PFSK-1 (cell line): ENCODE data around the gene NDFIP1.

Experiments
- FOXP2 ChIP-seq: optimal IDR thresholded peaks from 2 replicates; pipeline ENCODE3; 2011; ENCODE audit warnings: borderline replicate concordance, control low read depth, inconsistent platforms; ENCODE audit not compliant: insufficient read depth; ENCODE audit errors: extremely low read length, extremely low read depth
- POLR2AphosphoS5 ChIP-seq: IDR thresholded peaks from 2 replicates; pipeline ENCODE4 v1.6.1; 2012; ENCODE audit warnings: low read depth, mild to moderate bottlenecking, control low read depth, low read length, moderate library complexity
- SIN3A ChIP-seq: IDR thresholded peaks from 2 replicates; pipeline ENCODE4 v1.6.1; 2012; ENCODE audit warnings: mild to moderate bottlenecking, low read length, moderate library complexity, borderline replicate concordance; ENCODE audit not compliant: insufficient read depth
- TAF1 ChIP-seq: IDR thresholded peaks from 2 replicates; pipeline ENCODE4 v1.6.1; 2012; ENCODE audit warnings: low read length, control low read depth, borderline replicate concordance; ENCODE audit not compliant: insufficient read depth
- TF ChIP-seq, protein P1 (sequence below), 2 experiments: IDR thresholded peaks; 2 replicates each; pipeline versions ENCODE4 v1.6.1 to v1.8.0; 2011 to 2012; ENCODE audit warnings: low read depth in 2 of 2, low read length in 2 of 2, control low read depth in 1 of 2, inconsistent platforms in 1 of 2, mild to moderate bottlenecking in 1 of 2, moderate library complexity in 1 of 2; ENCODE audit not compliant: insufficient read depth in 1 of 2

DNA sequence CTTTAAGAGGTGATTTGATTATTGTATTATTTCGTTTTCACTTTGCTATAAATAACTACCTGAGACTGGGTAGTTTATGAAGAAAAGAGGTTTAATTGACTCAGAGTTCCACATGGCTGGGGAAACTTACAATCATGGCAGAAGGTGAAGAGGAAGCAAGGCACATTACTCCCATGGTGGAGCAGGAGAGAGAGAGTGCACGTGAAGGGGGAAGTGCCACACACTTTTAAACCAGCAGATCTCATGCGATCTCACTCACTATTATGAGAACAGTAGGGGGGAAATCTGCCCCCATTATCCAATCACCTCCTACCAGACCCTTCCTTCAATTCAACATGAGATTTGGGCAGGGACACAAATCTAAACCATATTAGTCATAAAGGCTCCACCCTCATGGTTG, 36.1 kb upstream of the NDFIP1 start:
- TF ChIP-seq POLR2AphosphoS5 (no peak), TAF1 (no peak), FOXP2 (no peak), SIN3A (no peak)
- TF ChIP-seq, protein P1, sequence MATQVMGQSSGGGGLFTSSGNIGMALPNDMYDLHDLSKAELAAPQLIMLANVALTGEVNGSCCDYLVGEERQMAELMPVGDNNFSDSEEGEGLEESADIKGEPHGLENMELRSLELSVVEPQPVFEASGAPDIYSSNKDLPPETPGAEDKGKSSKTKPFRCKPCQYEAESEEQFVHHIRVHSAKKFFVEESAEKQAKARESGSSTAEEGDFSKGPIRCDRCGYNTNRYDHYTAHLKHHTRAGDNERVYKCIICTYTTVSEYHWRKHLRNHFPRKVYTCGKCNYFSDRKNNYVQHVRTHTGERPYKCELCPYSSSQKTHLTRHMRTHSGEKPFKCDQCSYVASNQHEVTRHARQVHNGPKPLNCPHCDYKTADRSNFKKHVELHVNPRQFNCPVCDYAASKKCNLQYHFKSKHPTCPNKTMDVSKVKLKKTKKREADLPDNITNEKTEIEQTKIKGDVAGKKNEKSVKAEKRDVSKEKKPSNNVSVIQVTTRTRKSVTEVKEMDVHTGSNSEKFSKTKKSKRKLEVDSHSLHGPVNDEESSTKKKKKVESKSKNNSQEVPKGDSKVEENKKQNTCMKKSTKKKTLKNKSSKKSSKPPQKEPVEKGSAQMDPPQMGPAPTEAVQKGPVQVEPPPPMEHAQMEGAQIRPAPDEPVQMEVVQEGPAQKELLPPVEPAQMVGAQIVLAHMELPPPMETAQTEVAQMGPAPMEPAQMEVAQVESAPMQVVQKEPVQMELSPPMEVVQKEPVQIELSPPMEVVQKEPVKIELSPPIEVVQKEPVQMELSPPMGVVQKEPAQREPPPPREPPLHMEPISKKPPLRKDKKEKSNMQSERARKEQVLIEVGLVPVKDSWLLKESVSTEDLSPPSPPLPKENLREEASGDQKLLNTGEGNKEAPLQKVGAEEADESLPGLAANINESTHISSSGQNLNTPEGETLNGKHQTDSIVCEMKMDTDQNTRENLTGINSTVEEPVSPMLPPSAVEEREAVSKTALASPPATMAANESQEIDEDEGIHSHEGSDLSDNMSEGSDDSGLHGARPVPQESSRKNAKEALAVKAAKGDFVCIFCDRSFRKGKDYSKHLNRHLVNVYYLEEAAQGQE (IDR thresholded peaks at IDR 0.05; ENCODE audit: insufficient read depth in 1 of 2, low read depth in 2 of 2, low read length in 2 of 2), result no peak
